Right renal cortex interstitium (tissue), 3 donors: ENCODE data around the gene COP1. TPM values are rescaled to one million over a fixed set of nuclear protein-coding genes. Genes with fewer than 3 reads are reported as not detected.
"Not testable (repeated sequence)": the region's sequence is repeated elsewhere in the genome, so short reads cannot be mapped to it uniquely, and the experiment has no call there.

Experiments
- DNase-seq, 3 donors: peaks; one replicate each; pipeline ENCODE4 v3.0.0-alpha.2; 2013; ENCODE audit warnings: low read depth in 3 of 3, low spot score in 2 of 3
- polyA plus RNA-seq, 3 donors: library from polyadenylated mRNA; unstranded; fragments of 120-200 nt; gene quantifications; one replicate each; pipeline ENCODE4 v1.2.1, GENCODE V29; 2013; ENCODE audit not compliant: insufficient read length in 3 of 3

COP1 gene
- polyA plus RNA-seq = 10 to 100 TPM; 63.9 to 70.0 (median 65.0) TPM

GRCh38 chr1:176206961-176207902 lies at the start of gene COP1:
Gene COP1, minus strand, starts transcription at chr1:176207286. Its CDS starts 308 bp downstream, at chr1:176206978.
- peak; percentile 90 to 94 (median 93) for DNase-seq

DNA sequence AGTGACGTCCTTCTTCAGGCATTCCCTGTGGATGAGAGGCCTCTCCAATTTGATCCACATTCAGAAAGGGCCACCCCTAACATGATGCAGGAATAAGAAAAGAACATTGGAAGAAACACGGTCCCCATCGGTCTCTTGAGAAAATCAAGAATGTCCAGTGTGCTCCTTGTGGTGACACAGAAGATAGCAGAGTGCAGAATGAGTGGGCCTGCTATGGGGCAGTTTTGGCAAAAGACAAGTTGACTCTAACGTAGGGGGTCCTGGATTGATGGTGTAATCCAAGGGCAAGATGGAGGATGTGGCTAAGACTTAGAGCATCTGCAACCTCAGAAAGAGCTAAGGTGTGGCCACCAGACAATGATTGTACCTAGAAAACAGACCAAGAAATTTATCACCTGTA lies 45.1 kb upstream of the COP1 start:
- no peak for DNase-seq

DNA sequence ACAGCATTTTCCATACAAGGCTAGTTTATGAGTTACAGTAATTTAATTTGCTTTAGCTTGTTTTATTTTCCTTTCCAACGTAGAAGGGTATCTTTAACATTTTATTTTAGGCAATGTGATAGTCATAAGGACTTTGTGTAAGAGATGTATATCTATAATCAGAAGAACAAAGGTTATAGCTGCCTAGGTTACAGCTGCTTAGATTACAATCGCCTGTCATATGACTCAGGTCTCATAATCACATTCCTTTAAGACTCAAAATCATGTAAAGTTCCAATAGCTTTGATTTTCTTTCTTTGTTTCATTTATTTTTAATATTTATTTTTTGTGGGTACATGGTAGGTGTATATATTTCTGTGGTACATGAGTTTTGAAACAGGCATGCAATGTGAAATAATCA lies 37.8 kb upstream of the COP1 start:
- no peak for DNase-seq

DNA sequence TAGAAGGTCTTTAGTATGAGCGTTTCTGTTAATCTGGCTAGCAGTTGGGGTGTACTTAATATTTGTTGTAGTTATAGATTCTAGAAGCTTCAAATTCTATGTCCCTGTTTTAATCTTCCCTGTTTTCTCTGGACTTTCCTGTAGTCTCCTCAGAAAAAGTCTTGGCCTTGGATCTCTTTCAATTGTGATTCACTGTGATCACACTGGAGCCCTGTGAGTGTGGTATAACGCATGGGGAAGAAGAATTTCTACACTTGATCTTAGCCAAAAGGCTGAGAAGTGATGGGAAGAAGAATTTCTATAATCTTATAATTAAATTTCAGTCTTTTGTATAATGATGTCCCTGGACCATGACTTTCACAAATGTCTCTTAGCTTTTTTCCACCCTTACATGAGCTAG lies 36.7 kb upstream of the COP1 start:
- DNase-seq = no peak

DNA sequence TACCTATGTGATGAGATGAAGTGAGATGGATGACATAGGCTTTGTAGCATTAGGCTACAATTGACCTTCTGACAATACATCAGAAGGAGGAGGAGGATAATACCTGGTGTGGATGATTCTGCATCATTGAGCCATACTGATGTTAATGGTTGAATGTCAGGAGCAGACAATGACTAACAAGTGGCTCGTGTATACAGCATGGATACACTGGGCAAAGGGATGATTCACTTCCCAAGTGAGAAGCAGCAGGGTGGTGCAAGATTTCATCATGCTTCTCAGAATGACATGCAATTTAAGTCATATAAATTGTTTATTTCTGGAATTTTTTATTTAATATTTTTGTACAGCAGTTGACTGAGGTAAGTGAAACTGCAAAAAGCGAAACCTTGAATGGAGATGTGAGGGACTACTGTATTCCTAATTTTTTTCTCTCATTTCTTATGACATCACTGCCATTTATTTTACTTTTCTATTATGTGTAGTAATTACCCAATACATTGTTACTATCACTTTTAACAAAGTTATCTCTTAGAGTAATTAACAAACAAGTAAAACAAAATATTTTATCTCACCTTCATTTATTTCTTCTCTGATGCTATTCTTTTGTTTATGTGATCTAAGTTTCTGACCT lies 34.4 kb upstream of the COP1 start:
- no peak for DNase-seq

DNA sequence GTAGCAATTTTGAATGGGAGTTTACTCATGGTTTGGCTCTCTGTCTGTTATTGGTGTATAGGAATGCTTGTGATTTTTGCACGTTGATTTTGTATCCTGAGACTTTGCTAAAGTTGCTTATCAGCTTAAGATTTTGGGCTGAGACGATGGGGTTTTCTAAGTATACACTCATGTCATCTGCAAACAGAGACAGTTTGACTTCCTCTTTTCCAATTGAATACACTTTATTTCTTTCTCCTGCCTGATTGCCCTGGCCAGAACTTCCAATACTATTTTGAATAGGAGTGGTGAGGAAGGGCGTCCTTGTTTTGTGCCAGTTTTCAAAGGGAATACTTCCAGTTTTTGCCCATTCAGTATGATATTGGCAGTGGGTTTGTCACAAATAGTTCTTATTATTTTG lies 26.6 kb upstream of the COP1 start:
- not testable (repeated sequence) for DNase-seq

- DNase-seq = no peak
These were observed 20.5 kb upstream of the COP1 start for GRCh38 chr1:176227579-176227978.

DNA sequence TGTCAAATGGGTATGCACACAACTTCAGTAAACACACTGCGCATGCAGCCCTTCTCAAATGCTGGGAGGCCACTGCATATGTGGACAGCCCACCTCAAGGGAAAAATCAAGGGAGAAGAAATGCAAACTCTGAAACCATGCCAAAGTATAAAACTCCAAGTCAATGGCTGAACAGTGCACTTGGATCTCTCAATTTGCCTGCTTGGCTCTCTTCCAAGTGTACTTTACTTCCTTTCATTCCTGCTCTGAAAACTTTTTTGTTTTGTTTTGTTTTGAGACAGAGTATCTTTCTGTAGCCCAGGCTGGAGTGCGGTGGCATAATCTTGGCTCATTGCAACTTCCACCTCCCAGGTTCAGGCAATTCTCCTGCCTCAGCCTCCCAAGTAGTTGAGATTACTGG lies 18.8 kb upstream of the COP1 start:
- no peak for DNase-seq

GRCh38 chr1:176225479-176225875 lies 18.4 kb upstream of the COP1 start:
- no peak for DNase-seq

GRCh38 chr1:176222196-176222595 lies 15.1 kb upstream of the COP1 start:
- DNase-seq = no peak

GRCh38 chr1:176220100-176220689 lies 13.1 kb upstream of the COP1 start:
- no peak for DNase-seq

DNA sequence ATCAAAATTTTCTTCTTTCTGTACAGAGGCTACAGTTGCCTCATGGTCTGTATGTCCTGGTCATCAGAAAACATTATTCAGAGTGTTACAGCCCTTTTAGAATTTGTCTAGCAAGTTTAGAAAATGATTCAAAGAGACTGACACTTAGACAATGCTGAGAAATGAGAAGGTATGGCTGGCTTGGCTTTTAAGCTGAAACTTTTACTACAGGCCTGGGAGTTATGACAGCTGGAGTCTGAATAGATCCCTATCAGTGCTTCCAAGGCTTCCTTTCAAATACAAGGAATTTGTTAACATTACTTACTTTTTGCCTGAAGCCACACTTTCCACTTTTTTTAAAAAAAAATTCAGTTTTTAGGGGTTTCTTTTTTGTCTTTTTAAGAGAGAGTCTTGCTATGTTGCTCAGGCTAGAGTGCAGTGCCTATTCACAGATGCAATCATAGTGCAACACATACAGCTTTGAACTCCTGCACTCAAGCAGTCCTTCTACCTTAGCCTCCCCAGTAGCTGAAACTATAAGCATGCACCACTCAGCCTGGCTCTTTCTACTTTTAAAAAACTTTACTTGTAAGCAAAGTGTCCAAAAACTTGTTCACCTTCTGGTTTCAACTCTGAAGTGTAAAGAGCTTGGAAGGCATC lies 10.5 kb upstream of the COP1 start:
- no peak for DNase-seq

DNA sequence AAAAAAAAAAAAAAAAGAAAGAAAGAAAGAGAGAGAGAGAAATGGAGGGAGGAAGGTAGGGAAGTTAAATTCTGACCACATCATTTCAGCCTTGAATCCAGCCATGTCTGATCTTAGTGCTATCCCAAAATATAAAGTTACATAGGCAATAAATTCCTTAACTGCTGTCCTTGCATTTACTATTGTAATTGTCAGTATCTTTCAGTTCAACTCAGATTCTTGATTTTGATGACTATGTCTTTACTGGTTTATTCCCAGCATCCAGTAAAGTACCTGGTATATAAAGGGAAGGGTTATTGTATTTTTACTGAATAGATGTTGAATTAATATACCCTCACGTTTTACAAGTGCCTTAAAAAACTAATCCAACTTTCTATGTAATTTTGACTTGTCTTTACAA lies 8.9 kb upstream of the COP1 start:
- no peak for DNase-seq

DNA sequence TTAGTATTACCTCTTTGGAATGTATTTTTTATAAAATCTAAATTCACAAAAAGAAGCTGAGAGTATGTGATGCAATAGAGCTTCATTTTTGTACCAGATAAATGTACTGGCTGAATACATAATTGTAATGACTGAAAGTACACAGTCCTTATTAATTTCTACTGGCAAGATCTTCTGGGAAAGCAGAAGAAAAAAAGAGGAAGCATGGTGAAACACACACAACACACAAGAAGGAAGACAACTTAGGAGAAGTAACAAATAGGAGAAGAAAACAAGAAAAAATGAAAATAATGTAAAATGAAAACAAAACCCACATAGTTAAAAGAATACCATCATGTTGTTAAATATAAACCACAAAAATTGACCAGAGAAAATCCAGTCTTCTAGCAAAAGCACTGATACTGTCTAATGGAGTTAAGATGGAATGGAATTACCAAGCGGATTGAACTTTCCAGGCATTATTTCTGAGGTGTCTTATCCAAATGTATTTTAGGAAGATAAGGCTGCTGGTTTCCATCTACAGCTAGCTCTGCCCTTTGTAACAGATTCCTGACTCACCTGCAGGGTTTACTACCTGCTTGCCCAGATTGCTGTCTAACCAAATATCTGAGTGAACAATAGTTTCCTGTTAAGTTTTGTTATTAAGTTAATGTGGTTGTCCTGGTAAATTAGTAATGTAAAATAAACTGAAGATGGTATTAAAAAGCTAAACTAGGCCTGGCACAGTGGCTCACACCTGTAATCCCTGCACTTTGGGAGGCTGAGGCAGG lies 4.5 kb upstream of the COP1 start:
- DNase-seq = no peak

DNA sequence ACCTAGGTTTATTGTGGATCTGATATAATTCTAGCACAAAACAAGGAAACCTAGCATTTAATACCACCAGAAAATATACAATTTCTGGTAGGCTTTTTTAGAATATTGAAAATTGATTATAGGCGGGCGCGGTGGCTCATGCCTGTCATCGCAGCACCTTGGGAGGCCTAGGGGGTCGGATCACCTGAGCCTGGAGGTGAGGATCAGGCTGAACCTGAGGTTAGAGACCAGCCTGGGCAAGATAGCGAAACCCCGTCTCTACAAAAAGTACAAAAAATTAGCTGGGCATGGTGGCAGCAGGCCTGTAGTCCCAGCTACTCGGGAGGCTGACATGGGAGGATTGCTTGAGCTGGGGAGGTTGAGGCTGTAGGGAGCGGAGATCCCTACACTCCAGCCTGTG lies 948 bp upstream of the COP1 start:
- no peak for DNase-seq

DNA sequence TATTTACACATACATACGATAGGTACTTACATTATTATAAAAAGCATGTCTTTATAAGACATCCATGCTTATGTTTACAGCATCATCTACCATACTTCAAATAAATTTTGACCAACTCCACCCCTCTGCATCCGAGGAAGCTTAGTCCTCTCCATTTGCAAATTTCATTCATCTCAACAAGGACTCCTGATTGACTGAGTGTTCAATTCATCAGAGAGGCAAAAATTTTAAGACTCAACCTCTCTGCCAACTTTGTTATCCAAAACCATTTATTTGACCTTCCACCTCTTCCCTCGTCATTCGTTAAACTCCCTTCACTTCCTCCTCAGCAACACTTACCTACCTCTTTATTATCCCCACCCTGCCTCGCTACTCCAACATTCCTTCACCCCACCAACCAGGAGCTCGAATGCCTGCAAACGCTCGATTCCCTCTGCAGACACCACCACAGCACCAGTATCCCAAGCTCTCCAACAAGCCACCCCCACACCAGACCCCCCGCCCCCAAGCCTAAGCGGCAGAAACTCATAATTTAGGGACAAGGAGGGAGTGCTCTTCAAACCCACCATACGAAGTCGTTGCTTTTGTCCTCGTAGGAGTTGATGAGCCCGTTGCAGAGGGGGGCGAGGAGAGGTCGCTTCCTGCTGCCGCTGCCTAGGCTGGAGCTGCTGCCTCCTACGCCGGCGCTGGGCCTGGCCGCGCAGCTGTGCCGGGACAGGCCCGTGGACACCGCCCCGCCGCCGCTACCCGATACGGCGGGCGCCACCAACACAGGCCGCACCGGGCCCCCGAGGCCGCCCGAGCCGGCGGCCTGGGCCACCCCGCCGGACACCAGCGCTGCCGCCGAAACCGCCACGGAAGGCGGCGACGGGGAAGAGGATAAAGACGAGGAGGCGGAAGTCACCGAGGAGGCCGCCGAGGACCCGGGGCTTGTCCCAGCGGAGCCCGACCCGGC lies 803 bp downstream of the COP1 start:
- peak; percentile 13 to 45 (median 29) for DNase-seq

GRCh38 chr1:176205332-176205914 lies 1.7 kb downstream of the COP1 start:
- DNase-seq = peak in 1 of 3 donors; percentile 6

DNA sequence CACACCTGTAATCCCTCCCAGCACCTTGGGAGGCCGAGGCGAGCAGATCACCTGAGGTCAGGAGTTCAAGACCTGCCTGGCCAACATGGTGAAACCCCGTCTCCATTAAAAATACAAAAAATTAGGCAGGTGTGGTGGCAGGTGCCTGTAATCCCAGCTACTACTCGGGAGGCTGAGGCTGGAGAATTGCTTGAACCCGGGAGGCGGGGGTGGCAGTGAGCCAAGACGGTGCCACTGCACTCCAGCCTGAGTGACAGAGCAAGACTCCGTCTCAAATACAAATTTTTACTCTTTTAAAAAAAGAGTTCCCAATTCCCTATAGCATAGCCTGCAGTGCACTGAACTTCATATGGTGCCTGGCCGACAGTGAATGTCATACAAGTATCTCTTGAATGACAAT lies 2.4 kb downstream of the COP1 start:
- DNase-seq = not testable (repeated sequence)

DNA sequence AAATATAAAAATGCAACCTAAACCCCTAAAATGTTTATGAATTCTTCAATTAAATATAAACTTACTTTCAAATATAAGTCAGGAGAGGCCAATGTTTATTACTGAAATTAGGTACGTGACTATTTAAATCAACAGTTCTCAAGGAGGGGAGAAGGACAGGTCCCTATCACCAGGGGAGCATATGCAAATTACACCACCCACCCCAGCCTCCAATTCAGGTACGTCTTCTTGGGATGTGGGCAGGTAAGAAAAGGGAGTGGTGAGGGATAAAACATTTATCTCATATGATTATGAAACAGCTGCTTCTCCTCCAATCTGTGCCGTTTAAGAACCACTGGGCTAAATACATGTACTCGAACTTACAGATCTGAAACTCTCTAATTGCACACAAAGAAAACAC lies 3.4 kb downstream of the COP1 start:
- no peak for DNase-seq
